Eye (tissue), 1 donor: ENCODE measurements around the gene ABI3BP.

Experiments
- DNase-seq: peaks from one replicate; pipeline ENCODE4 v3.0.0-alpha.2; 2015

Gene ABI3BP

GRCh38 chr3:100761211-100761942, 231.8 kb downstream of the ABI3BP start:
- DNase-seq, result no peak

GRCh38 chr3:100760377-100760776, 232.8 kb downstream of the ABI3BP start:
- no peak for DNase-seq

GRCh38 chr3:100759950-100760349, 233.3 kb downstream of the ABI3BP start:
- DNase-seq, result peak; percentile 25

- DNase-seq, result no peak
Observed at GRCh38 chr3:100759159-100759558, 234.1 kb downstream of the ABI3BP start.

GRCh38 chr3:100756441-100756840, 236.8 kb downstream of the ABI3BP start:
- no peak for DNase-seq

- peak; percentile 27 for DNase-seq
Observed at GRCh38 chr3:100754563-100755334, 238.5 kb downstream of the ABI3BP start.

- DNase-seq, result peak; percentile 26
Observed at GRCh38 chr3:100753846-100754245, 239.4 kb downstream of the ABI3BP start.

- DNase-seq, result no peak
Observed at GRCh38 chr3:100748967-100749366, 244.3 kb downstream of the ABI3BP start.

GRCh38 chr3:100748220-100748619, 245.0 kb downstream of the ABI3BP start:
- DNase-seq, result no peak

GRCh38 chr3:100746092-100746491, 247.1 kb downstream of the ABI3BP start:
- DNase-seq, result no peak

- DNase-seq, result no peak
Observed at GRCh38 chr3:100745617-100746016, 247.6 kb downstream of the ABI3BP start.

- DNase-seq, result no peak
Observed at GRCh38 chr3:100744671-100745070, 248.6 kb downstream of the ABI3BP start.

GRCh38 chr3:100743535-100743934, 249.7 kb downstream of the ABI3BP start:
- no peak for DNase-seq

GRCh38 chr3:100740207-100740606, 253.0 kb downstream of the ABI3BP start:
- no peak for DNase-seq

GRCh38 chr3:100737334-100737733, 255.9 kb downstream of the ABI3BP start:
- peak; percentile 31 for DNase-seq

- DNase-seq, result no peak
Observed at GRCh38 chr3:100732435-100732834, 260.8 kb downstream of the ABI3BP start.

GRCh38 chr3:100730524-100730923, 262.7 kb downstream of the ABI3BP start:
- no peak for DNase-seq

GRCh38 chr3:100726706-100727105, 266.5 kb downstream of the ABI3BP start:
- no peak for DNase-seq

GRCh38 chr3:100725935-100726513, 267.2 kb downstream of the ABI3BP start:
- no peak for DNase-seq

GRCh38 chr3:100720426-100720825, 272.8 kb downstream of the ABI3BP start:
- DNase-seq, result peak; percentile 51

- DNase-seq, result peak; percentile 44
Observed at GRCh38 chr3:100719136-100719535, 274.1 kb downstream of the ABI3BP start.

GRCh38 chr3:100717637-100718487, 275.4 kb downstream of the ABI3BP start:
- DNase-seq, result no peak

GRCh38 chr3:100717063-100717462, 276.2 kb downstream of the ABI3BP start:
- DNase-seq, result no peak
